ELF-1 (cell line): ENCODE results near the gene SET.
"Not testable (repeated sequence)": the region's sequence is repeated elsewhere in the genome, so short reads cannot be mapped to it uniquely, and the experiment has no call there.

ENCODE experiments used
- DNase-seq: peaks from one replicate; pipeline ENCODE4 v3.0.0-alpha.2; 2016; ENCODE audit warnings: low read depth, low spot score

The SET gene

DNA sequence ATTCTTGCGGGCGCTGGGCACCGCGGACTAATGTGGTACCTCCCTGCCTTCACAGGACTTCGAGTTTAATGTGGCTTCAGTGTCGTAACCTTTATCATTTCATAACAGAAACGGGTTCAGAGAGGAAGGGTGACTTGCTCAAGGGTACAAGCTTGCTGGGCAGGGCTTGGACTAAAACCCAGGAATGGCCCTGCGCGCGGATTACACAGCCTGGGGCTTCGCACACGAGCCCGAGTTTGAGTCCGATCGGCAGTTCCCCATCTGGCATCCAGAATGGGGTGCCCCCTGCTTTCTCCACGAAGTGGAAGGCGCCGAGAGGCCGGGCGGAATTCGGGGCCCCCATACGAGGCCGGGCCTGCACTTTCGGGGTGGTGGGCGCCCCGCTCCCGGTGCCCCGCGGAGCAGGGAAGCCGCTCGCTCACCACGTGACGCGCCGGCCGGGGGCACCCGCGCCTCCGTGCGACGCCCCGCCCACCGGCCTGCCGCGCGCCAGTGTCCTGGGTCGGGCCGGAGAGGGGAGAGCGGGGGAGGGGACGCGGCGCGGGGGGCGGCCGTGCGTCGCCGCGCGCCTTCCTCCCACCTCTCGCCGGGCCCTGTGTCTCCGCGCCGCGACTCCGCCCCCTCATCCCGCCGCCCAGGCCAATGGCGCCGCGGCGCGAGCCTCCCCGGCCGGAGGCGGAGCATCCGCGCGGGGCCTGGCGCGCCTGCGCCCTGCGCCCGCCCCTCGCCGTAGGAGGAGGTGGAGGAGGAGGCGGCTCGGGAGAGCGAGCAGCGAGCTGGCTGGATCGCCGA, at the start of gene SET:
Gene SET (plus strand): TSS at position 722 of the 792 bp plus-strand sequence. CDS start 361 bp downstream, outside the sequence.
- DNase-seq, result peak; percentile 89

- no peak for DNase-seq
Measured at GRCh38 chr9:128640603-128641002, 48.4 kb upstream of the SET start.

DNA sequence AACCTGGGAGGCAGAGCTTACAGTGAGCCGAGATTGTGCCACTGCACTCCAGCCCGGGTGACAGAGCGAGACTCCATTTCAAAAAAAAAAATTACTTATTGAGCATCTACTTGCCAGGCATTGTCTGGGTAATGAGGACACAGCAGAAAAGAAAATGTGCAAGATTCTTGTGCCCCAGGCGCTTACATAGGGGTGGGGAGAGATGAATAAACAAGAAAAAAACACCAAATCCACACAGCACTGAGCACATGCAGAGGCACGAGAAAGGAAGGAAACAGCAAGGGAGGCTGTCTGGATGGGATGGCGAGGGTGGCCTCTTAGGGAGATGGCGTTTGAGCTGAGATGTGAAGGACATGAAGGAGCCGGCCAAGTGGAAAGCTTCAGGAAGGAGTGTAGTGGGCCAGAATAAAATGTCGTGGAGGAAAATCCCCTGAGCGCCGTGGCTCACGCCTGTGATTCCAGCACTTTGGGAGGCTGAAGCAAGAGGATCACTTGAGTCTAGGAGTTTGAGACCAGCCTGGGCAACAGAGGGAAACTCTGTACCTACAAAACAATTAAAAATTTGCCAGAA, 46.3 kb upstream of the SET start:
- no peak for DNase-seq

DNA sequence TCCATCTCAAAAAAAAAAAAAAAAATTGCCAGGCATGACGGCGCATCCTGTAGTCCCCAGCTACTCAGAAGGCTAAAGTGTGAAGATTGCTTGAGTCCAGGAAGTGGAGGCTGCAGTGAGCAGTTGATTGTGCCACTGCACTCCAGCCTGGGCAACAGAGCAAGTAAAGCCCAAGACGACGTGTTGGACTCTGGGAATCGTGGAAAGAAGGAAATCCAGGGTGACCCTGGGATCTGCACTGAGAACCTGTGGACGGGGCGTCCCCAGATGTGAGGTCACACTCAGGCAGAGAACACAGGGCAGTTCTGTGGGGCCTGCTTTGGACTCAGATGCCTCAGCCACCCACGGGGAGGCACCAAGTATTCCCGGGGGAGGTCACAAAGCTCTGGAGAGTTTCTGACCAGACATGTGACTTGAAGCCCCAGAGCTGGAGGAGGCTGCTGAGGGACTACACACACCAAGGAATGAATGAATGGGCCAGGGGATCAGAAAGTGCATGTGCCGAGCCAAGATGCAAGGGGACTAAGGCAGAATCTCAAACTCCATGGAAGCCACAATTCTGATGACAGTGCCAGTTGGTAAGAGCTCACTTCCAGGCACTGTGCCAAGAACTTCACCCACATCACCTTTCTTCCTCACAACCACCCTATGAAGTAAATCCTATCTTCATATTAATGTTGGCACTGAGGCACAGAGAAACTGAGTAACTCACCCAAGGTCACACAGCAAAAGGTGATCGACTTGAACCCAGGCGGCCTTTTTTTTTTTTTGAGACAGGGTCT, 45.3 kb upstream of the SET start:
- no peak for DNase-seq

- DNase-seq, result peak; percentile 73
Measured at GRCh38 chr9:128648206-128648605, 40.8 kb upstream of the SET start.

DNA sequence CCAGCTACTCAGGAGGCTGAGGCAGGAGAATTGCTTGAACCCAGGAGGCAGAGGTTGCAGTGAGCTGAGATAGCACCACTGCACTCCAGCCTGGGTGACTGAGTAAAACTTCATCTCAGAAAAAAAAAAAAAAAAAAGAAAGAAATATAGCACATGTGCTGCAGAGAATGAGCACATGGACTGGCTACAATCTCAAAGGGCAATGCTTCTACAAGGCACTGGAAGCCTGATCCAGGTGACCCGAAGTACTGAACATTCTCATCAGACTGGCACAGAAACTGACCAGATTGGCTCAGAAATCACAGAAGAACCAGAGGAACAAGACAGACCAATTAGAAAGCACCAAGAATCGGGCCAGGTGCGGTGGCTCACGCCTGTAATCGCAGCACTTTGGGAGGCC, 37.2 kb upstream of the SET start:
- no peak for DNase-seq

DNA sequence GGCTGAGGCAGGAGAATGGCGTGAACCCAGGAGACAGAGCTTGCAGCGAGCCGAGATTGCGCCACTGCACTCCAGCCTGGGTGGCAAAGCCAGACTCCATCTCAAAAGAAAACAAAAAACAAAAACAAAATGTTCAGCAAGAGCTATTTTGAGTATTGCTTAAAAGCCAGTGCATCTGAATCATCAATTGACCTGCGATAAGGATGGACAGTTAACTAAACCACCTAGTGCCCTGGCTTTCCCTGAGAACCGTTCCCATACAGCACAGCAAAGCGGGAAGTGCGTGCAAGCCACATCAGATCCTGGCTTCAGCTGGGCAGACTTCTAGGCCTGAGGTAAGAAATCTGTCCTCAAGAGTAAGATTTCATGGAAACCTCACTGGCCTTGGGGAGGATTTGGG, 35.1 kb upstream of the SET start:
- no peak for DNase-seq

- DNase-seq, result no peak
Measured at GRCh38 chr9:128654481-128654880, 34.5 kb upstream of the SET start.

DNA sequence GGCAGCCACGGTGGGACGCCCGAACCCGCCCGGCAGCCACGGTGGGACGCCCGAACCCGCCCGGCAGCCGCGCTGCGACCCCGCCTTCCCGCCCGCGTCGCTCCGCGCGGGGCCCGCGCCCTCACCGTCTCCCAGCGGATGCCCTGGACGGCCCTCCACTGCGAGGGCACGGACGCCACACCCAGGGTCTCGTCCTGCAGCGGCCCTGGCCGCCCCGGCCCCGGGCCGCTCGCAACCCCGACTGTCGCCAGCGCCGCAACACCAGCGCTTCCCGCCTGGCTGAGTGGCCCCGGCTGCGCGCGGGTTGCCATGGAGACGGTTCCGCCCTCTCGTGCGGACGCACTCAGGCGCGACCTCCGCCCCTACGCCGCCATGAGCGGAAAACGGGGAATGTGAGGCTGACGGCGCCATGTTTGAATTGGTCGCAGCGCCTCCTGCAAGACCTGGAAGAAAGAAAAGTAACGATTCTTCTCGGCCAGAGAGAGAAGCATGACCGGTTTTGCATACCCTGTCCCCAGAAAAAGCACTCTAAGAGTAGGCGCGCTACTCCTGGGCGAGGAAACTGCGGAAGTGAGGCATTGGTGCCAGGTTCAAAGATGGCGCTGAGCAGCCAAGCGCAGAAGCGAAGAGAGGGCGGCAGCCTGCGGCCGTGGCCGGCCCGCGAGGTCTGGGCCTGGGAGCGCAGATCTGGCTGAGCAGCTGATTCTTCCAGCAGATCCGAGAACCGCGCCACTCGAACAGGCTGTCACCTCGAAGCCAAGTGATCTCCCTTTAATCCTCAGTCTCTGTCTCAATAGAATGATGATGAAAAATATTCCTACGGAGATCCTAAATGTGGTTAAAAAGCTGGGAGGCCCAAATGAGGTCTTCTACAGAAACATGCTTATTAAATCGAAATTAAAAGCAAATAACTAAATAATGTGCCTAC, 32.3 kb upstream of the SET start, which contains the start of gene DYNC2I2:
Gene DYNC2I2 (minus strand): TSS at position 432 of the 928 bp plus-strand sequence. CDS start 121 bp downstream, at position 311.
- peak; percentile 96 for DNase-seq

DNA sequence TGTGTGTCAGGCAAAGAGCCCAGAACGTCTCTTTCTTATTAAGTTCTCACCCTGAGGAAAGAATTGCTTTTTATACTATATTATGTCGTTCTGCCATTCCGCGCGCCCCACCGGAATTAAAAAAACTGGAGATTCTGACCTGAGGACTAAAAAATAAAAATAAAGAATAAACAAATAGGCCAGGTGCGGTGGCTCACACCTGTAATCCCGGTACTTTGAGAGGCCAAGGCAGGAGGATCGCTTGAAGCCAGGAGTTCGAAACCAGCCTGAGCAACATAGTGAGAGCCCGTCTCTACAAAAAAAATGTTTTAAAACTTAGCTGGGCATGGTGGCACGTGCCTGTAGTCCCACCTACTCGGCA, 31.7 kb upstream of the SET start:
- DNase-seq, result no peak

DNA sequence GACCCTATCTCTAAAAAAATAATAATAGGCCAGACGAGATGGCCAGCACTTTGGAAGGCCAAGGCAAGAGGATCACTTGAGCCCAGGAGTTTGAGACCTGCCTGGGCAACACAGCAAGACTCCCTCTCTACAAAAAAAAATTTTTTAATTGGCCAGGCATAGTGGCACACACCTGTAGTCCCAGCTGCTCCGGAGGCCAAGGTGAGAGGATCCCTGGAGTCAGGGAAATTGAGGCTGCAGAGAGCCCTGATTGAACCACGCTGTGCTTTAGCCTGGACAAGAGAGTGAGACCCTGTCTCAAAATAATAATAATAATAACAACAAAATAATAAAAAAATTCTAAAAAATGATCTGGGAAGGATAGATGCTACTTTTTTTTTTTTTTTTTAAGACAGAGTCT, 31.2 kb upstream of the SET start:
- DNase-seq, result no peak

- DNase-seq, result not testable (repeated sequence)
Measured at GRCh38 chr9:128666481-128666941, 22.5 kb upstream of the SET start.

- DNase-seq, result no peak
Measured at GRCh38 chr9:128669786-128670185, 19.2 kb upstream of the SET start.

DNA sequence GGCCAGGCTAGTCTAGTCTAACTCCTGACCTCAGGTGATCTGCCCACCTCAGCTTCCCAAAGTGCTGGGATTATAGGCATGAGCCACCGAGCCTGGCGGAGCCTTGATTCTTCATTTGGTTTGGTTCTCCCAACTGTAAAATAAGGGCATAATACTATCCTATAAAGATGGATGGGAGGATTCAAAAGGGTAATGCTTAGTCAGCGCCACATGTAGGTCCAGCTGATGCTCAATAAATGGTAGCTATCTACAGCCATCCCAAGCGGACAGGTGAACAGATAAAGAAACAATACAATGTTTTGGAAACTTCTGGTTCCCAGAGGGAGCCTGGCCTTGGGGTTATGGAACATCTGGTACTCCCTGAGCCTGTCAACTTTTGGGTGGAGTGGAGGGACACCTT, 13.6 kb upstream of the SET start:
- DNase-seq, result no peak

DNA sequence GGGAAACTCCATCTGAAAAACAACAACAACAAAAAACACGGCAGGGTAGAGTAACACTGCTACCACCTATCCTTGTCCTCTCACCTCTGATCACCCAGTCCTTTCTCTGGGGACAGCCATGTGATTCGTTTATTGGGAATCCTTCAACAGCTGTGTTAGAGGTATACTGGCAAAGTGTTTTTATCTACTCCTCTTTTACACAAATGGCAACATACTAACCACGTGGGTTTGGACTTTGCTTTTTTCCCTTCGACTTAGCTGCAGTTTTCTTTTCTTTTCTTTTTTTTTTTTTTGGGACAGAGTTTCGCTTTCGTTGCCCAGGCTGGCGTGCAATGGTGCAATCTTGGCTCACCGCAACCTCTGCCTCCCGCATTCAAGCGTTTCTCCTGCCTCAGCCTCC, 11.2 kb upstream of the SET start:
- no peak for DNase-seq

DNA sequence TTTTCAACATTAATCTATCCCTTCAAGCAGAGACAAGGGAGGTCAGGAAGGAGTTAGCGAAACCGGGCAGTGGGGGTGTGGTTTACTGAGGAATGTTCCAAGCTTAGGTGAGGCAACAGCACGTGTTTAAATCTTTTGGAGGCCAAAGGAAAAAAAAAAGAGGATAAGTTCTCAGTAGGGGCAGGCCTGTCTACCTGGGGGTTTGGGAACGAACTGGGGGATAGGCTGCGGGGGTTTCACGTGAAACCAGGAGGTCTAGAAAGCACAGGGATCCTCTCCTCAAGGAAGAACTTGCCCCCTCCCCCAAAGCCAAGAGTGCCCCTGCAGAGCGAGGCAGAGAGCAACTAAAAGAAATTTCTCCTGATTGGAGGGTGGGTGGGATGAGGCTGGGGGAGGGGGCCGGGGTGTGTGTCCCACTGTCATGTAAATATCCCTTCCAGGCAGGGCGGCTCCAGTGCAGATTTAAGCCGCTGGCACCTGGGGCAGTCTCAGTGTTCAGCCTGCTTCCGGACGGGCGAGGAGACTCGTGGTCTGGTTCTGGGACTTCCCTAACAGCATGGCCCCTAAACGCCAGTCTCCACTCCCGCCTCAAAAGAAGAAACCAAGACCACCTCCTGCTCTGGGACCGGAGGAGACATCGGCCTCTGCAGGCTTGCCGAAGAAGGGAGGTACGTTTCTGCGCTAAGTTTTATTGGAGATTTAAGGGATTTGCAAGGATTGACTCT, 5.5 kb upstream of the SET start:
- DNase-seq, result peak; percentile 96

- no peak for DNase-seq
Measured at GRCh38 chr9:128684065-128684324, 5.0 kb upstream of the SET start.

DNA sequence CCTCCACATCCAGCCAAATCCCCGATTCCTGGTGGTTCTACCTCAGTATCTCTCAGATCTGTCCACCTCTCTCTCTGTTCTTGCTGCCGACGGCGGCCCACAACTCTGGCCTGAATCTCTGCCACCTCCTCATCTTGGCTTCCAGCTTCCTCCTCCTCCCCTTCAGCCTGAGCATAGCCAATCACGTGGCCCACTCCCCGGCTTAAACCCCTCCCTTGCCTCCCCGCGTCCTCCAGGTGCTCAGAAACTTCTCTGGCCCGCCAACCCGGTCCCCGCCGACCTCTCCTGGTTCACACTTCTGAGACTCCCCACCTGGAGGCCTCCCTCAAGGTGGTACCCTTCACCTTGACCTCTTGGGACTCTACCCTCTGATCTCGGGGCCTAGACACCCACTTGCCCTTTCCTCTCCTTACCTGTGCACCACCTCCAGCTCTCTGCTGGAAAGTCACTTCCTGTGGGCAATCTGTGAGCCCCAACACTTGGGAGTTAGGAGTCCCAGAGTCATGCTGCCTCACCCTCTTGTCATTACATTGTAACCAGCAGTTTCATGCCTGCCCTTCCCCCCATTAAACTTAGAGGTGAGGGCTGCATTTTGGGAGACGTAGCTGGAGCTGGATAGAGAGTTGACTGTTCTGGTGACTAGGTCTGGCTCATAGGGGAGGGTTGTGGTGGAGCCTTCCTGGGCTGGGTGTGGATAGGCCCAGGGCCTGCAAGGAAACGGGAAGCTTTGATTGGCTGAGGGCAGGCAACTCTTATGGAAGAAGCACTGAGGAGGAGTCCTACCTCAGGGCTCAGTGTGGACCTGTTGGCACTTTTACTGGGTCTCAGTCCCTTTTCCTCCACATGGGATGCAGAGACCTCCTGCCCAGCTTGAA, 4.5 kb upstream of the SET start:
- peak; percentile 91 for DNase-seq

DNA sequence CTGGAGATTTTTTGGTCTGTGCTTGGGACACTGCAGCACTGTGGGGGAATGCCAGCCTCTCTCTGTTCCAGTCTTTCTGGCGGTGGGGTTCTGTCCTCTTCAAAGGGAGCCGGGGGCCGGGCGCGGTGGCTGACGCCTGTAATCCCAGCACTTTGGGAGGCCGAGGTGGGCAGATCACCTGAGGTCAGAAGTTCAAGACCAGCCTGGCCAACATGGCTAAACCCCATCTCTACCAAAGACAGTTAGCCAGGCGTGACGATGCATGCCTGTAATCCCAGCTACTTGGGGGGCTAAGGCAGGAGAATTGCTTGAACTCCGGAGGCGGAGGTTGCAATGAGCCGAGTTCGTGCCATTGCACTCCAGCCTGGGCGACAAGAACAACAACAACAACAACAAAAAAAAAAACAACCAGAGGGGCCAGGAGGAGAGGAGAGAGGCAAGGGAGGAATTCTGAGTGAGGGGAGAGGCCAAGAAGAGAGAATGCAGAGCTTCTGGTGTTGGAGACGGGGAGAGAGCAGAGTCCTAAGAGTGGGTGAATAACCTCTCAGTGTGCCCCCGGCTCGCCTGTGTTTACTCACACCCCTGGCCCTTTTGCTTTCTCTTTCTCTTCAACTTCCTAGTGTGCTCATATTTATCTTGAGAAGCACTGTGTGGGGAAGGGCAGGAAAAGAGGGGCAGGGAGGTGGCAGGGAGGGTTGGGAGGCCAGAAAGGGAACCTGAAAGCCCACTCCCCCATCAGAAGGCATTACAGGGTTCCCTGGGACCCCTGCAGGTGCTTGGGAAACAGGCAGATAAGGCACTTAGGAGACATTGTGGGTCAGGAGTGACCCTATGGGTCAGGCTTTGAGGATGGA, 3.2 kb upstream of the SET start:
- peak; percentile 10 for DNase-seq
